Endothelial cell of umbilical vein (primary cell): ENCODE measurements around the gene C1QTNF9B. TPM values are rescaled to one million over a fixed set of nuclear protein-coding genes. Genes with fewer than 3 reads are reported as not detected.
"Not testable (repeated sequence)": the region's sequence is repeated elsewhere in the genome, so short reads cannot be mapped to it uniquely, and the experiment has no call there.

Experiments
- BruUV-seq: library from RNA; stranded (reverse); fragments of 400-500 nt; replicated peaks from 2 replicates; lab custom pipeline; 2021; lab: Mats Ljungman, UMichigan
- CTCF ChIA-PET: fragments of 300-600, 350-600 bp; sonication (Branson Sonifier 250); formaldehyde crosslinking; loops from one replicate; lab custom pipeline; 2021; ENCODE audit warnings: antibody characterized with exemption, inconsistent platforms; lab: Charles Lee
- POLR2A ChIA-PET: fragments of 300-600, 350-600 bp; sonication (Branson Sonifier 250); formaldehyde crosslinking; loops from one replicate; lab custom pipeline; 2021; ENCODE audit warnings: antibody characterized with exemption, inconsistent platforms; lab: Charles Lee
- DNase-seq: peaks from one replicate; pipeline ENCODE4 v3.0.0-alpha.2; 2011; ENCODE audit warnings: low read depth, low spot score
- FAIRE-seq: peaks from 2 replicates; lab custom pipeline; 2011; peaks lifted over from hg19 to GRCh38; lab: Jason Lieb, UNC
- H2AFZ ChIP-seq: 2 replicates; pipeline ENCODE4 v1.6.0; 2012; ENCODE audit warnings: low read depth, low read length, control low read depth, inconsistent platforms
- H3K27ac ChIP-seq: 2 replicates; pipeline ENCODE4 v1.5.1; 2011; ENCODE audit warnings: low read depth, mild to moderate bottlenecking, control low read depth, low read length, moderate library complexity; ENCODE audit not compliant: insufficient read depth
- H3K27me3 ChIP-seq, 2 experiments: 2 replicates each; pipeline versions ENCODE4 v1.6.0 to v1.6.1; 2011; ENCODE audit warnings: low read length in 2 of 2, mixed read lengths in 1 of 2; ENCODE audit not compliant: control insufficient read depth in 2 of 2, insufficient read depth in 2 of 2
- H3K36me3 ChIP-seq, 2 experiments: 2 replicates in 1 of 2; 3 replicates in 1 of 2; pipeline ENCODE4 v1.5.1; 2011; ENCODE audit warnings: low read length in 2 of 2, mild to moderate bottlenecking in 1 of 2, moderate library complexity in 1 of 2; ENCODE audit not compliant: control insufficient read depth in 2 of 2, insufficient read depth in 2 of 2; ENCODE audit errors: extremely low read depth in 1 of 2
- H3K4me1 ChIP-seq: 3 replicates; pipeline ENCODE4 v1.5.1; 2011; ENCODE audit warnings: mild to moderate bottlenecking, low read length; ENCODE audit not compliant: control insufficient read depth, insufficient read depth; ENCODE audit errors: extremely low read depth
- H3K4me2 ChIP-seq: 2 replicates; pipeline ENCODE4 v1.6.1; 2011; ENCODE audit warnings: low read length, control low read depth, mixed read lengths; ENCODE audit not compliant: insufficient read depth
- H3K4me3 ChIP-seq, 3 experiments: fragments of 200-600 bp in 1 of 3; sonication (generic), shearing (Covaris generic) in 1 of 3; replicated peaks in 1 of 3; 2 replicates each; pipeline ENCODE4 v1.5.1; 2011 to 2016; ENCODE audit warnings: control low read depth in 3 of 3, low read length in 3 of 3, mild to moderate bottlenecking in 2 of 3, inconsistent platforms in 1 of 3, low read depth in 1 of 3, moderate library complexity in 1 of 3; ENCODE audit not compliant: insufficient read depth in 1 of 3
- H3K79me2 ChIP-seq: 2 replicates; pipeline ENCODE4 v1.6.0; 2012; ENCODE audit warnings: low read length, inconsistent platforms; ENCODE audit not compliant: control insufficient read depth, insufficient read depth
- H3K9ac ChIP-seq: replicated peaks from 2 replicates; pipeline ENCODE3; 2011; ENCODE audit warnings: low read length, control low read depth; ENCODE audit not compliant: insufficient read depth; ENCODE audit errors: extremely low read depth
- H3K9me1 ChIP-seq: replicated peaks from 3 replicates; pipeline ENCODE4 v1.6.0; 2011; ENCODE audit warnings: mild to moderate bottlenecking, low read length; ENCODE audit not compliant: control insufficient read depth, insufficient read depth; ENCODE audit errors: extremely low read depth
- H3K9me3 ChIP-seq: replicated peaks from 2 replicates; pipeline ENCODE4 v1.5.1; 2012; ENCODE audit warnings: low read length, inconsistent platforms; ENCODE audit not compliant: control insufficient read depth, insufficient read depth
- H4K20me1 ChIP-seq: replicated peaks from 2 replicates; pipeline ENCODE3; 2011; ENCODE audit warnings: mild to moderate bottlenecking, low read length; ENCODE audit not compliant: control insufficient read depth, insufficient read depth; ENCODE audit errors: extremely low read depth
- CTCF ChIP-seq, 2 donors: IDR thresholded peaks; 1 replicate in 1 of 2; 2 replicates in 1 of 2; pipeline ENCODE4 v1.5.1; 2011; ENCODE audit warnings: low read length in 2 of 2, mild to moderate bottlenecking in 2 of 2, moderate library complexity in 2 of 2, control low read depth in 1 of 2, inconsistent platforms in 1 of 2, low read depth in 1 of 2; ENCODE audit not compliant: insufficient read depth in 1 of 2; ENCODE audit errors: extremely low read depth in 1 of 2
- EZH2 ChIP-seq: IDR thresholded peaks from 2 replicates; pipeline ENCODE4 v1.6.1; 2012; ENCODE audit warnings: borderline replicate concordance, low read depth, mild to moderate bottlenecking, moderate library complexity, low read length, inconsistent platforms; ENCODE audit not compliant: severe bottlenecking
- FOS ChIP-seq: IDR thresholded peaks from 2 replicates; pipeline ENCODE4 v1.6.1; 2011; ENCODE audit warnings: mild to moderate bottlenecking, low read length, moderate library complexity, borderline replicate concordance; ENCODE audit not compliant: insufficient read depth
- GATA2 ChIP-seq: IDR thresholded peaks from 2 replicates; pipeline ENCODE4 v1.7.0; 2011; ENCODE audit warnings: low read depth, mild to moderate bottlenecking, moderate library complexity, mixed read lengths, low read length; ENCODE audit not compliant: insufficient read length, insufficient read depth
- JUN ChIP-seq: IDR thresholded peaks from 2 replicates; pipeline ENCODE4 v1.6.1; 2011; ENCODE audit warnings: borderline replicate concordance, low read depth; ENCODE audit not compliant: insufficient read length, insufficient read depth
- POLR2A ChIP-seq: IDR thresholded peaks from 2 replicates; pipeline ENCODE4 v1.6.1; 2012; ENCODE audit warnings: low read depth, mild to moderate bottlenecking, control low read depth, low read length
- POLR2AphosphoS5 ChIP-seq: IDR thresholded peaks from 2 replicates; pipeline ENCODE4 v1.6.1; 2012; ENCODE audit warnings: low read depth, mild to moderate bottlenecking, control low read depth, low read length, moderate library complexity; ENCODE audit not compliant: insufficient read depth
- dilution Hi-C: fragments of 300-500 bp; cut with MboI; formaldehyde crosslinking; loops from one replicate; pipeline ENCODE4 v1.15.0; 2019; ENCODE audit warnings: low sequenced_read_pairs; ENCODE audit not compliant: extremely low pct_ligation_motif_present
- intact Hi-C: fragments of 100-400 bp; cut with micrococcal nuclease; formaldehyde crosslinking; loops from one replicate; pipeline ENCODE4 v1.10.0; 2022
- polyA plus RNA-seq, 4 experiments: library from polyadenylated mRNA; depleted of rRNA in 3 of 4; stranded (reverse) in 3 of 4; unstranded in 1 of 4; fragments of >200 nt; gene quantifications; 2 replicates each; pipeline versions ENCODE4 v1.2.1 to v1.2.3, GENCODE V29; 2011 to 2012; ENCODE audit warnings: missing spikeins in 1 of 4
- total RNA-seq: library from RNA; stranded (reverse); gene quantifications from 2 replicates; pipeline ENCODE4 v1.2.3, GENCODE V29; 2021
- TF ChIP-seq, protein P1 (sequence below): IDR thresholded peaks from 2 replicates; pipeline ENCODE4 v1.6.1; 2011; ENCODE audit not compliant: insufficient read depth, insufficient read length

Gene C1QTNF9B
- total and polyA plus RNA-seq, 2 donors (not counting 3 experiments of a cell fraction or from before 2014, with no cell fraction given) = 0.06 TPM; not detected in 1

DNA sequence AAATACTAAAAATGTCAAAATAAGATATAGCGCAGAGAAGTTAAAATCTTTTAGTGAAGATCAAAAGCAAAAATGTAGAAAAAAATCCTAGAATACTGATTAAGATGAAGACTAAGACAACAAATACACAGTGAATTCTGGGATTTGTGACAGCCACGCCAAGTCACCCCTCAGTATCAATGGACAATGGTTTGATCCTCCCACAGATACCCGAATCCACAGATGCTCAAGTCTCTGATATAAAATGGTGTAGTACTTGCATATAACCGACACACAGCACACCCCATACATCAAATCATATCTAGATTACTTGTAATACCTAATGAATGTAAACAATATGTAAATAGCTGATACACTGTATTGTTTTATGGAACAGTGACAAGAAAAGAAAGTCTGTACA, 14.0 kb downstream of the C1QTNF9B start:
- DNase-seq = no peak
- intact Hi-C loops = no loop called here
- no peak overlapping the region for H3K27ac ChIP-seq
- H4K20me1 ChIP-seq = no peaks in the 10 kb centered on the region
- peaks cover 0 to 4% of the 10 kb centered on the region in 2 experiments for H3K36me3 ChIP-seq
- no peaks in the 10 kb centered on the region for H3K9me1 ChIP-seq
- no peaks in the 10 kb centered on the region for H3K9me3 ChIP-seq
- no peak overlapping the region for H3K4me2 ChIP-seq
- no peak overlapping the region for H2AFZ ChIP-seq
- no peak overlapping the region for H3K4me3 ChIP-seq
- TF ChIP-seq EZH2 (no peak), CTCF (IDR thresholded peaks at IDR 0.05; ENCODE audit: extremely low read depth in 1 of 2, insufficient read depth in 1 of 2, low read depth in 1 of 2, low read length in 2 of 2) (no peak), POLR2AphosphoS5 (no peak), GATA2 (no peak), FOS (no peak), JUN (no peak), POLR2A (no peak)
- TF ChIP-seq, protein P1, sequence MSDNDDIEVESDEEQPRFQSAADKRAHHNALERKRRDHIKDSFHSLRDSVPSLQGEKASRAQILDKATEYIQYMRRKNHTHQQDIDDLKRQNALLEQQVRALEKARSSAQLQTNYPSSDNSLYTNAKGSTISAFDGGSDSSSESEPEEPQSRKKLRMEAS = no peak
- peaks cover 6% of the 10 kb centered on the region for H3K79me2 ChIP-seq
- H3K27me3 ChIP-seq = no peaks in the 10 kb centered on the region
- H3K9ac ChIP-seq = no peak overlapping the region
- no TSS peak for BruUV-seq
- CTCF ChIA-PET = no interaction called here
- dilution Hi-C loops = no loop called here
- H3K4me1 ChIP-seq = peaks cover 5% of the 10 kb centered on the region
- POLR2A ChIA-PET = no interaction called here
- FAIRE-seq = no peak

- H3K9ac ChIP-seq, DNase-seq, H3K9me3 ChIP-seq, H2AFZ ChIP-seq, H3K79me2 ChIP-seq, H3K4me2 ChIP-seq, H3K36me3 ChIP-seq, BruUV-seq, H3K4me1 ChIP-seq, H3K9me1 ChIP-seq, H3K27me3 ChIP-seq, H4K20me1 ChIP-seq, H3K27ac ChIP-seq, dilution Hi-C loops, H3K4me3 ChIP-seq, intact Hi-C loops, FAIRE-seq: not testable (repeated sequence)
- POLR2A ChIA-PET = interaction anchor here (0.7 kb wide), 2 partner anchors 23 to 44 kb away, joined by 3 to 4 read pairs; no protein-coding TSS in a partner anchor
- CTCF ChIA-PET = interaction anchor here (0.8 kb wide), 1 partner anchor 322 kb away, joined by 3 read pairs; no protein-coding TSS in a partner anchor
These were observed 15.9 kb downstream of the C1QTNF9B start for GRCh38 chr13:23881402-23881800.
